T-helper 2 cell treated with Interferon-gamma antibody and Interleukin-4, amounts not matched to agents 100 ng/mL and 5 ng/mL, for 36 hours (primary cell): ENCODE results near the gene HOXA11. TPM values are rescaled to one million over a fixed set of nuclear protein-coding genes. Genes with fewer than 3 reads are reported as not detected.

Experiments used
- intact Hi-C: fragments of 100-400 bp; cut with micrococcal nuclease; formaldehyde crosslinking; loops from one replicate; pipeline ENCODE4 v1.15.1; 2023
- total RNA-seq: library from RNA; stranded (reverse); gene quantifications from 2 replicates; pipeline ENCODE4 v1.2.3, GENCODE V29; 2022

HOXA11 gene
- total RNA-seq, result not detected in 2 replicates

DNA sequence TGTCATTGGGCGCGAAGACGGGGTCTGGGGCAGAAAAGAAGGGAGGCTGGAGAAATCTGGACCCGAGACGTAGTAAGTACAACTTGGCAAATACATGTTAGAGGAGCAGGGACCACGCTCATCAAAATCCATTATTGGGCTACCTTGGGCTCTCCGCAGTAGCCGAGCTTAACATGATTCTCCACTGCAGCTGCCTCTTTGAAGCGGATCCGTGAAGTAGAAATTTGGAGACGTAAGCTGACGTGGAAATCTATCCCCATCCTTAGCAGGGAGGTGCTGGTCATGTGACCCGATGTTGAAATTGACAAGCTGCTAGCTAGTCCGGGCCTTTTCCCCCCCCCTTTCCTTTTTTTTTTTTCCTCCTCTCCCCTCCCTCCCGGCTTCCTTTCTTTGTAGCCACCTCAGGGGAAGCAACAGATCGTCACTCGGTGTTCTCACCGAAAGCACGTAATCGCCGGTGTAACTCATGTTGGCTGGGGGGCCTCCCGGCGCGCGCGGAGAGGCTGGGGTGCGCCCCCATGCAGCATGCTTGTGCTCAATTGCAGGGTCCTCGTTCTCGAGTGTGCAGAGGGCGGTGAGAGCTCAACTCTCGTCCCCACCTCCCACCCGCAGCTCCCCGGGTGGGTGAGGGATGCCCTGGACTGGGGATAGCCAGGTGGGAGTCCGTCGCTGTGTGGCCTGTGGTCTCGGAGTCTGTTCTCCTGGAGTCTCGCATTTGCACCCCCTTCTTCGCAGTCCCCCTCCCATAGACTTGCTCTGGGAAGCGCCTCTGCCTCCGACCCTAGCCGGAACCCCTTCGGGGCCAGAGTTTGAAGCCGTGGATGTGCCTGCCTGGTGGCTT is at the start of gene HOXA11:
Gene HOXA11, minus strand, starts transcription at position 220 of the 841 bp plus-strand sequence. Its CDS starts 88 bp downstream, at position 132.
- intact Hi-C loops, result loop anchor here (2.0 kb wide), 3 partner anchors 16 to 28 kb away; partner anchors contain the start of gene HOXA7

DNA sequence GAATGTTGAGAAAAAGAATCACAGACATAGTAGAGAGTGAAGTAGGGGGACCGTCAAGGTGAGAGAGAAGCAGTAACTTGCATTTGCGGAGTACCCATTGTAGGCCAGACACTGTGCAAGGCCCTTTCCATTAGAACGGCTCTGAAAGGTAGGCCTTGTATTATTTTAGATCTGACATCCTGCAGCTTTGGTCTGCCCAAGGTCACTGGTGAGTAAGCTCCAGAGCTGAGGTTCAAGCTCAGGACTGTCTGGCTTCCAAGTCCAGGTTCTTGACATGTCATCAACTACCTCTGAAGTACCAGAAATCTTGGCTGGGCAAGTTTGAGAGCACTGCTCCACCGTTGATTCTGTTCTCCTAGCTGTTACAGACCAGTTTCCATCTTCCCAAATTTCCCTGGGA is 44.4 kb upstream of the HOXA11 start:
- intact Hi-C loops, result no loop called here

DNA sequence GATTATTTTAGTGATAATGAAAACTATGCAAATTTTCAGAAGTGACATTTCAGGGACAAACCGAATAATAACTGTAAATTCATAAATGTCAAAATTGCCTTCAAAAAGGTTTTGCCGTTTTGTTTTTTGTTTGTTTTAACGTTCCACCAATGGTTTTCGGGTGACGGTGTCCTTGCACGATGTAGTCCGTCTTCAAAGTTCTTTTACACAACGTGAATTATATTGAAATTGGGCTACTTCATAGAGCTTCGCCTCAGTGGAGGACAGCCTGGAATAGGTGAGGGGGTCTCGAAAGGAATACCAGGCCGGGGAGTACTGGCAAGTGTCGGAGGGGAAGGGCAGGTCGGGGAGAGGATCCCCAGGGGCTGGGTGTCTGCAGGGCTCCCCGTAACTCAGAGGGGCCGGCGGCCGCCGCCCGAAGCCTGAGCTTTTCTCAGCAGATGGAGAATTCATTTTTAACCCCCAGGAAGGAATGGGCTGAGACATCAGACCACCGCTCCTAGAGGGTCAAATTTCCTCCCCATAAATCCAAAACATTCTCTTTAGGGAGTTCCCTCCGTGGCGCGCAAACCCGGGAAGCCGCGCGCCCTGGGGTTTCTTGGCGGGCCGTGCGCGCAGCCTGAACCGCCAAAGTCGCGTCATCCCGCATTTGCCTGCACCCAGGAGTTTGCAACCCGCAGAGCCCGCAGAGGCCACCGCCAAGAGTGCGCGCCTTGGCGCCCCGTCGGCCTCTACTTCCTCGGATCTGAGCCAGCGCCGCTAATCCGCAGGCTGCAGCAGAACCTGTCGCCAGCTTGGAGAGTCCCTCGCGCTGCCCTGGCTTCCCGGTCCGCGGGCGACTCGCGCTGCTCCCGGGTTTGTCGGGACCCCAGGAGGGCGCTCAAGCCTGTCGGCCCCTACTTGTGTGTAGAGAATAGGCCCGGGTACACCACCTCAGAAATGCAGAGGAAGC is 40.2 kb upstream of the HOXA11 start:
- intact Hi-C loops, result no loop called here

DNA sequence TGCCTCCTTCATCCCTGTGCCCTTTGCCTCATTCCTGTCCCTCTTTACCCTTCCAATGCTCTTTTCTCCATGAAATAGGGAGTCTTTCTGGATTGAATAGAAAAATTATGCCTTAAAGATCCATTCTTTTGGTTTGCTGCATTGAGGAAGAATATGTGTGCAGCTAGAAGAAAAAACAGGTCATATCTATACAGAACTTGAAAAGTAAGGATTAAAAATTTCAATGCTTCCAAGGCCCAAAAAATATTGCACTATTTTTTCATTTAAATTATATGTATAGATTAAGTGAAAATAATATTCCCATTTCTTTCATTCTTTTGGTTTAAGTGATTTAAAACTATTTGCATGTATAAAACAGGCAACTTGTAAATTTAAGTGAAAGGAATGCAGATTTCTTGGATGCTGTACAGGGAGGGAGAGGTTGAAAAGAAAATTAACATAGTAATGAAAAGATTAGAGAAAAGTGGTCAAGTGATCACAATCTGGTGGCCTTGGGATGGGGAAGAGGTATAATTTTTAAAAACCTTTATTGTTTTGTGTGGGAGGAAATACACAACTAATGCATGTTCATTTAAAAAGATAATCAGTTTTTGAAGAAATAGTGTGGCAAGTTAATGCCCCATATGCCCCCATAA is 39.0 kb upstream of the HOXA11 start:
- intact Hi-C loops, result no loop called here

DNA sequence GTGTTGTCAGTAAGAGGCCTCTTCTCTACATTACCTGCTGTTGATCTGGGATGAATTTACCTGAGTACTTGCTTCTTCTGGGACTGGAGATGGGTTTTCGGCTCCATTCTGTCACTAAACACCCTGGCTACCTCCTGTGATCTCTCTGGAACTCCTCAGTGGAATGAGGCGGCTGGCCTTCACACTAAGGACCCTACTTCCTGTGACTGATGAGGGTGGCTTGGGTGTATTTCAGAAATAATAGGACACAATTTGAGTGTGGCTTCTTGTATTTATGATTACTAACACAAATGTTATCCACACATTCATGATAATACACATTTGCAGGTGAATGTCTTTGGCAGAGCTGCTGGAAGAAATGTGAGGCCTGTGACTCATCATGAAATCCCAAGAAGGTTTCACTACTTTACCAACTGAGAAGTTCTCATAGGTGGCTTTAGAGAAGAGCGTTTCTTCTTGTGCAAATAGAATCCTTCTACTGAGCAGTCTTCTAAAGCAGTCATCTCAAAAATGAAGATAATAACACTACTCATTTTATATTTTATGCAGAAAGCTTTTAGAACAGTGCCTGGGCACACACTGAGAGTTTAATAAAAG is 36.3 kb upstream of the HOXA11 start:
- intact Hi-C loops, result no loop called here

DNA sequence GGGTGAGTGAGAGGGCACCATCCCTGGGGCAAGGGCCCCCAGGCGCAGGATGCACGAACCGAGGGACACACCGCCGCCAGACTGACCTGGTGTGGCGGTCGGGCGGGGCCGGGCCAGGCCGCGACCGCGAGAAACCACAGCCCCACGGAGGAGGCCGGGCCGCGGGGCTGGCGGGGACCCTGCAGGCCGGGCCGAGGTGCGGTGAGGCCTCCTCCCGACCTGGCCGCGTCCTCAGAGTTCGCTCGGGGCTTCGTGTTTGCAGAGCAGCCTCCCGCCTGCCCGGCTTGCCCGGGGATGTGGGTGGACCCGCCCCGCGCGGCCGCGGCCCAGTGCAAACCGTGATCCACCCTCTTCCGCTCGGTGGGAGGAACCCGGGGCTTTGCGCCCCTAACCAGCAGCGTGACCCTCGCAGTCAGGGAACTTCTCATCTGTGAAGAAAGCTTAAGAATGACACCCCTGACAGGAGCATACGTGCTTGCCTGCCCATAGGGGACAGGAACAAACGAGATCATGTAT is 35.5 kb upstream of the HOXA11 start:
- intact Hi-C loops, result no loop called here

DNA sequence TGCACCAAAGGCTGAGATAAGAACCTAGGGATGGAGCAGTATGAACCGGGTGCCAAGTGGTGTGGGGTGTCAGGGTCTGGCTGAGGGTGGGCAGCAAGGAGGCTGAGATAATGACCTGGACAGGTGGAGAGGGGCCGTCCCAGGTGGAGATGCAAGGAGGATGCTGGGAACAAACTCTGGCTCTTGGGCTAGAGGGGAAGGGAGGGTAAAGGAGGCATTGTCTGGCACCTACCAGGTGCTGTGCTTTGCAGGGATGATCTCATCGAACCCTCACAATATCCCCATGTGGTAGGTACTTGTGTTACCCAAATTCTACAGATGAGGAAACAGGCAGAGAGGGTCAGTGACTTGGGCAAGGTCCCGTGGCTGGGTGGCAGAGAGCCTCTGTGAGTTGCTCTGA is 34.8 kb upstream of the HOXA11 start:
- intact Hi-C loops, result no loop called here

DNA sequence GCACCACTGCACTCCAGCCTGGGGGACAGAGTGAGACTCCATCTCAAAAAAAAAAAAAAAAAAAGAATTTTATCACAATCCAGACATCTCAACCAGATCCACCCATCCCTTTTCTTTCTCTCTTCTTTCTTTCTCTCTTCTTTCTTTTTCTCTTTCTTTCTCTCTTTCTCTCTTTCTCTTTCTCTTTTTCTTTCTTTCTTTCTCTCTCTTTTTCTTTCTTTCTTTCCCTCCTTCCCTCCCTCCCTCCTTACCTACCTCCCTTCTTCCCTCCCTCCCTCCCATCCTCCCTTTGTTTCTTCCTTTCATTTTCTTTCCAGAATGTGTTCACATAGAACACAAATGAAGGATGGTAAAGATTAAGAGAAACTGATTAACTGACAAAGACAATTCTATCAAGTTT is 32.9 kb upstream of the HOXA11 start:
- intact Hi-C loops, result no loop called here

DNA sequence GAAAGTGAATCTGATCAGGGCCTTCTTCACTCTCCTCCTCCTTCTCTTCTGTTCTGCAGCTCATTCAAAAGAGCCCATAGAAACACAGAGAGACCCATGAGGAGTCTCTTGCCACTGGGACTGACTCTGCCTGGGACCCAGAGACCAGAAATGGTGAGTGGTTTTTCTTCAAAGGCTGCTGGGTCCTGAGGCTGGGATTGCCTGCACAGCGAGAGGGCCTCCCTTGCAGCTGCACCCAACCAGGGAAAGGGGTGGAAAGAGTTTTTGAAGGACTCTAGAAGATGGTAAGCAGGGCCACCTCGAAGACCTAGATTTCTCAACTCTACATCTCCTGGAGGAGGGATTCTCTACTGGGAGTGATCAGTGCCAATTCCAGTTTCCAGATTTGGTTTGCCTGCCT is 30.3 kb upstream of the HOXA11 start:
- intact Hi-C loops, result no loop called here

DNA sequence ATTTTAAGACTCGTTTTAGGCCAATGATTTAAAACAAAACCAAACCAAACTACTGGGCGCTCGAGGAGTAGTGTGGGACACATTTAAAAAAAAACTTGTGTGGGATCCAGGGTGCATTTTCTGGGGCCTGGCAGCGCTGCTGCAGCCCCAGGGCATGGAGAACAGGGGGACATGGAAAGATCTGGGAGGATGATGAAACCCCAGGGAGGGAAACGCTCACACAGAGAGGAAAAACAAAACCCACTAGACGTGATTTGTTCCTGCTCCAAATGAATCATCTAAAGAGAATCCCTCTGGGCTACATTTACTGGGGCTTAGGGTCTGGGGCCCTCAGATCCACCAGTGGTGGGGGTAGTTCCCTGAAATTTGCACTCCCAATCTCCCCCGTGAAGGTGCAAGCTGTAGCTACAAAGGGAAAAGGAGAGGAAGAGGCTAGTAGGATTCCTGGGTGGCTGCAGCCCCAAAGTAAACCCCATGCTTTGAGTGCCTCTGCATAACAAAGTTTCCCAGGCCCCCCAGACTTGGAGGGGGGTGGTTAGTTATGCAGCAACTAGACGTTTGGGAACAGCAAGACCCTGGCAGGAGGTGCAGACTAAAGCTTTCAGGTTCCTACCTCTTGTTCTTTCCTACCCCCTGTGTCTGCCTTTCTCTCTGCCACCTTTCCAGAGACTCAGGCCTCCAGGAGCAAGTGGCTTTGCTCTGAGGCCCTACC is 29.4 kb upstream of the HOXA11 start:
- intact Hi-C loops, result no loop called here

DNA sequence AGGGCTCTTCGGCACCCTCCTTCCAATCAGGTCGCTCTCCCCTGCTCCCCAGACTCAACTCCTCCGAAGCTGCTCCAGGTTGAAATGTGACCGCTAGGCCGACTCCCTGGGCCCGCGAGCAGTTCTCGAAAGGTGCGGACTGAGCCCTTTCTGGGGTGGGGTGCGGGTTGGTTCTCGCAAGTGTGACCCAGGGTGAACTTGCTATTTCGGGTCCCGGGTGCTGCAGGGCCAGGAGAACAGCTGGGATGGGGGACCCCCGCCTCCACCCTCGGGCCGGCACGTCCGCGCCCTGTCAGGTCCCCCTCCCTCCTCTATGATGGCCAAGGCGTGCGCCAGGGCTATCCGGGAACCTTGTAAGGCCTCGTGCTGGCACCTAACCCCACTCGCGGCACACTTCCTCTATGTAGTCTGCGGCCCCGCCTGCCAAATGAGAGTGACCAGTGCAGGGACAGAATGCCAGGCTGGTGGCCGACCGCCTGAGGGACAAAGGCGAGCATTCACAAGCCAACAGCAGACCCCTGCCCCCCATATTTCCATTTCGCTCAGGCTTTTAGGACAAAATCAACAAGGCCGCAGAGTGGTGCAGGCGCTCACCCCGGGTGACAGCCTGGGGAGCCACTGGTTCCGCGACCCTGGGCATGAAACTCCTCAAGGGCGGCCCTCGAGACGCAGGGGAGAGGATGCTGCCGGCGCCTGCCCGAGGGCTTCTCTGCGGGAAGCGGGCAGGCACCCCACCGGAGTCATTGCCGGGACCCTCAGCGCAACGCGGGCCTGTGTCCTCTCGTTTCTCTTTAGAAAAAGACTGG is 28.6 kb upstream of the HOXA11 start:
- intact Hi-C loops, result no loop called here

DNA sequence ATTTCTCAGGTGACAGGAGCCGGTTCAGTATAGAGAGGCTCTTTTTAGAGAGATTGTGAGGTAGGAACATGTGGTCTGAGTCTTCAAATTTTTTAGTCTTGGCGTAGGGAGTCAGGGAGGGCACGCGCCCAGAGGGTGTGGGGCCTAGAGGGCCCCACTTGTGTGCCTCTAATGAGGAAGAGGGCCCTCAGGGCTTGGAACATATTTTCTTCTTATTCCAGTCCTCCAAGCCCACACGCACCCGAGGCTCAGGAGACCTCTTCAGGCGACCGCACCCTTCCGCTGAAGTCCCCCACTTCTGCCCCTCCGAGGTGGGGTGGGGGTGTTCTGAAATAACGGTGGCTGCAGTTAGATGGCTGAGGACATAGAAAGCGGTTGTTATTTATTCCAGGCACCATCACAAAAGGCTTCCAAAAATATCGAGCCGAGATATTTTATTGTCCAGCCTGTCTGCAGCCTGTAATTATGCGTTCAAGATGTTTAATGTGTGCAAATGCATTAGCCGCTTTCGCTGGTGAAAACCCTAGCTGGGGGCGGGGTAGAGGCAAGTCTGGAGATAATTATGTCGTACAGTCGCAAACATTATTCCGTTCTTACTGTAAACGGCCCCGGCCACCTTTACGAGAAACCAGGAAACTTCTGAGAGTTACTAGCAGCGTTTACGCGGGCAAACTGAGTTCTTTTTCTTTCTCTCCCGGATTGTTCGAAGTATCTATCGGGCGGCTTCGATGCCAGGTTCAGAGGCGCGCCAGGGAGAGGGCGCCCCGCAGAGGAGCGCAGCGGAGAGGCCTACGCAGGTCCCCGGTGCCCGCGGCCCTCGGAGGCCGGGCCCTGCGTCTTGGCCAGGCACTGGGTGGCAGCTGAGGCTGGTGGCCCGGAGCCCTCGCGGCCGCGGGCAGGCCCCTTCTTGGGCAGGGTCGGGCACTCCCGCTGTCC is 27.7 kb upstream of the HOXA11 start:
- intact Hi-C loops, result no loop called here

DNA sequence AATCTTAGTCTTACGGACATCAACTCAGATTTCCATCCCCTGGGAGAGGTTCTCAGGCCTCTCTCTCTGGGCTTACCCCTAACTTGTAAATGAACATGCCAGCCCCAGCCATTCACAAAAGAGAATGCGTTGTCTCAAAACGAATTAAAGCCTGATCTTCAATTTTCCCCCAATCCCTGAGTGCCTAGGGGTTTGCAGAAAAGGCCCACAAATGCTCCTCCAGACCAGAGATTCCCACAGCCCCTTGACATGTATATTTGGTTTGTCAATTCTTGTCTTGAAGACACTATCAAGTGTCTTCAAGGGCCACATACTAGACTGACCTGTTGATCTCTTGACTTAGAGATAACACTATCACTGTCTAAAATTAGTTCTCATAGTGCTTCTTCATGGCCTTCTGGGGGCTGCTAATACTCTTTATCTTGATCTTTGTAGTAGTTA is 26.8 kb upstream of the HOXA11 start:
- intact Hi-C loops, result no loop called here

DNA sequence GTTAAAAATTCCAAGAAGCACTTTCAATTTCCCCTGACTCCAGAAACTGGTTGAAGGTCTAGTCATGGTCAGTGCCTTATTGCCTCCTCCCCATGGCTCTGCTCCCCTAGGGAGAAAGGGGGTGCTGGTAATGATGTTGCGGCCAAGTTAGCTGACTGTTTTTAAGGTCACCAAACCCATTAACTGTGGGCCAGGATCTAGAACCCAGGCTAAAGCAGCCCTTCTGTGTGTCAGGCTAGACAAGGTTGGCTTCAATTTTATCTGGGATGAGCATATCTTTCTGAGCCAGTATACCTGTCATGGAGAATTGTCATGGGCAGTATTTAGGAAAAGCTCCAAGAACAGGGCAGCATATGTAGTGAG is 26.0 kb upstream of the HOXA11 start:
- intact Hi-C loops, result no loop called here

DNA sequence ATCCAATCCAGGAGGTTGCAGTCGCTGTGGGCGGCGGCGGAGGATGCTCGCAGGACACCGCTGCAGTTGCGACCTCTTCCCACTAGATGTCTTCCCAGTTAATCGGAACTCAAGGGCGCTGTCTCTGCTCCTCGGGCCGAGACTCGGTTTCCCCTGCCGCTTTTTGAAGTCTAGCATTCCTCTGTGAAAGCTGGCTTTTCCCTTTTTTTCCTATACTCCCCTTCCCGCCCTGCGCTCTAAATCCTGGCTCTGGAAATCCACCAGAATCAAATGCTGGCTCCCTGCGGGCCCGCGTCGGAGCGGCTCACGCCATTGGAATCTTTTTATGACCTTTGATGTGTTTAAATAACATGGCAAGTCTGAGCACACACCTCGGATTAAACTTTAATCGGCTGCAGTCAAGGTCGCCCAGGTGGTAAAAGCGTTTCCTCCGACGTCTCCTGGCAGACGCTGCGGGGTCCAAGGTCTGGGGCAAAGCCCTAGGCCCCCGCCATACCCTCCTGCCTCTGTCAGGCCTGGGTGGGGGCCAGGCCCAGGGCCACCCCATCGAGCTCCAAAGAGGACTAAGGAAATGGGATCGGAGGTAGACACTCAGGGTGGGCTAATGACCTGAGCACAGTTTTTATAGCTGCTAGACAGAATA is 25.5 kb upstream of the HOXA11 start:
- intact Hi-C loops, result loop anchor here (1.0 kb wide), 2 partner anchors 366 to 711 kb away; no protein-coding TSS in a partner anchor

DNA sequence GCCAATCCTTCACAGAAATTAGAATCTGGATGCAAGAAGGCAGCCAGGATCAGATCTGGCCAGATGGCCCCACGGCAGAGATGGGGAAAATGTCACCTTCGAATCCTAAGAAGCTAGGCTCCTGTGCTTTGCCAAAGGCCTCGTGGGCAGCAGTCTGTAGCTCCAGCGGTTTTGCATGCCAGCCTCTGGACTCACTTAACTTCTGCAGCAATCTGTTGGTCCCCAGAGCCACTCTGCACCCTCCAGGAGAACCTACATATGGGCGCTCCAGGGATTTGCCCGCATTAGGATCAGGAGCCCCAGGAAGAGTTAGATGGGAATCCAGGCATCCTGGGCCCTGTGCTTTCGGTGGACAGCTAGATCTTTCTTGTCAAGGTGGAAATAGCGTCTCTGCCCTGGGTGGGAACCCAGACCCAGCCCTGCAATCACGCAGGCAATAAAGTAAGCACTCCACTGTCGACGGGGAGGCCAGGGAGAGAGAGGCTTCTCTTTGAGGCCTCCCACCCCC is 25.0 kb upstream of the HOXA11 start:
- intact Hi-C loops, result loop anchor here (1.0 kb wide), 2 partner anchors 366 to 711 kb away; no protein-coding TSS in a partner anchor

DNA sequence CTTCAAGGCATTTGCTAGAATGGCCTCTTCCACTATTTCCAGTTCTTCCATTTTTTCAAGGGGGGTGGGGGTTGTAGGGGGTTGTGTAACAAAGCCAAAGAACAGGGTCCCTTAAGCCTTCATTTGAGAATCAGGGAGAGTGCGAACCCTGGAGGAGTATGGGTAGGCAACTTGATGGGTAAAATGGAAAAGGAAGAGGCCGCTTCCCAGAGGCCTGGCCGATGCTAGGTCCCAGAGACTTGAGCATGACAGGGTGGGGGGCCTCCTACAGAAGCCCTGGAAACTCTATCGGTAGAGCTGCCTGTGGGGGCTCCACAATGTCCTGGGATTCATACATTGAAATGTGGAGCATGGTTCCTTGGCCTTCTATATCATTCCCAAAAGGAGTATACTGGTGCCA is 24.0 kb upstream of the HOXA11 start:
- intact Hi-C loops, result no loop called here
